Islet precursor cell (in vitro differentiated cells): ENCODE measurements around the gene EBF3.
"Not testable (repeated sequence)": the region's sequence is repeated elsewhere in the genome, so short reads cannot be mapped to it uniquely, and the experiment has no call there.

Source experiments
- DNase-seq: peaks from one replicate; pipeline ENCODE4 v3.0.0-alpha.2; 2018

Gene EBF3

GRCh38 chr10:129926066-129927055, 37.7 kb downstream of the EBF3 start:
- no peak for DNase-seq

- DNase-seq, result no peak
These were observed 39.5 kb downstream of the EBF3 start for GRCh38 chr10:129924375-129925085.

GRCh38 chr10:129922598-129923123, 41.4 kb downstream of the EBF3 start:
- no peak for DNase-seq

- no peak for DNase-seq
These were observed 42.1 kb downstream of the EBF3 start for GRCh38 chr10:129921801-129922597.

GRCh38 chr10:129921065-129921670, 42.9 kb downstream of the EBF3 start:
- DNase-seq, result no peak

- not testable (repeated sequence) for DNase-seq
These were observed 43.9 kb downstream of the EBF3 start for GRCh38 chr10:129920187-129920586.

GRCh38 chr10:129919358-129919757, 44.7 kb downstream of the EBF3 start:
- no peak for DNase-seq

- DNase-seq, result no peak
These were observed 45.2 kb downstream of the EBF3 start for GRCh38 chr10:129918836-129919235.

- no peak for DNase-seq
These were observed 45.7 kb downstream of the EBF3 start for GRCh38 chr10:129918401-129918800.

- no peak for DNase-seq
These were observed 46.1 kb downstream of the EBF3 start for GRCh38 chr10:129917936-129918335.

GRCh38 chr10:129916506-129916995, 47.5 kb downstream of the EBF3 start:
- no peak for DNase-seq

- no peak for DNase-seq
These were observed 48.3 kb downstream of the EBF3 start for GRCh38 chr10:129915526-129916378.

GRCh38 chr10:129914960-129915359, 49.1 kb downstream of the EBF3 start:
- no peak for DNase-seq

GRCh38 chr10:129914153-129914855, 49.8 kb downstream of the EBF3 start:
- DNase-seq, result no peak

GRCh38 chr10:129912986-129913695, 50.9 kb downstream of the EBF3 start:
- DNase-seq, result no peak

GRCh38 chr10:129912166-129912917, 51.7 kb downstream of the EBF3 start:
- DNase-seq, result no peak

GRCh38 chr10:129911451-129912165, 52.5 kb downstream of the EBF3 start:
- DNase-seq, result no peak

- DNase-seq, result no peak
These were observed 53.2 kb downstream of the EBF3 start for GRCh38 chr10:129910861-129911260.
